ENCODE measurements around the gene LRTM2. TPM values are rescaled to one million over a fixed set of nuclear protein-coding genes. Genes with fewer than 3 reads are reported as not detected.

Gene LRTM2
- not detected in 2 replicates for total RNA-seq (2014; rRNA removed; shearing (Covaris generic))

- no peak for DNase-seq (ENCODE audit: low spot score)
Measured at GRCh38 chr12:1820191-1820895, at the start of gene LRTM2. TSS of gene LRTM2 (plus strand) at chr12:1820565. CDS start at chr12:1828149, 7,584 bp downstream.

GRCh38 chr12:1773937-1774655, 46.3 kb upstream of the LRTM2 start:
- no peak for DNase-seq (ENCODE audit: low spot score)

GRCh38 chr12:1776170-1776921, 44.0 kb upstream of the LRTM2 start:
- DNase-seq (ENCODE audit: low spot score), result peak; percentile 60

GRCh38 chr12:1777798-1778197, 42.6 kb upstream of the LRTM2 start:
- no peak for DNase-seq (ENCODE audit: low spot score)

- DNase-seq (ENCODE audit: low spot score), result no peak
Measured at GRCh38 chr12:1778911-1779310, 41.5 kb upstream of the LRTM2 start.

- no peak for DNase-seq (ENCODE audit: low spot score)
Measured at GRCh38 chr12:1779783-1780182, 40.6 kb upstream of the LRTM2 start.

GRCh38 chr12:1781772-1782171, 38.6 kb upstream of the LRTM2 start:
- no peak for DNase-seq (ENCODE audit: low spot score)

- DNase-seq (ENCODE audit: low spot score), result no peak
Measured at GRCh38 chr12:1782215-1782614, 38.1 kb upstream of the LRTM2 start.

GRCh38 chr12:1787714-1788113, 32.7 kb upstream of the LRTM2 start:
- no peak for DNase-seq (ENCODE audit: low spot score)

GRCh38 chr12:1790444-1790843, 29.9 kb upstream of the LRTM2 start:
- DNase-seq (ENCODE audit: low spot score), result no peak

- peak; percentile 21 for DNase-seq (ENCODE audit: low spot score)
Measured at GRCh38 chr12:1791104-1791841, 29.1 kb upstream of the LRTM2 start.

- DNase-seq (ENCODE audit: low spot score), result no peak
Measured at GRCh38 chr12:1792406-1792805, 28.0 kb upstream of the LRTM2 start.

GRCh38 chr12:1793426-1794210, 26.7 kb upstream of the LRTM2 start:
- no peak for DNase-seq (ENCODE audit: low spot score)

GRCh38 chr12:1794440-1795090, 25.8 kb upstream of the LRTM2 start:
- no peak for DNase-seq (ENCODE audit: low spot score)

GRCh38 chr12:1795221-1795784, 25.1 kb upstream of the LRTM2 start:
- no peak for DNase-seq (ENCODE audit: low spot score)

- DNase-seq (ENCODE audit: low spot score), result peak; percentile 53
Measured at GRCh38 chr12:1795785-1796514, 24.4 kb upstream of the LRTM2 start.

- no peak for DNase-seq (ENCODE audit: low spot score)
Measured at GRCh38 chr12:1796515-1797010, 23.8 kb upstream of the LRTM2 start.

- DNase-seq (ENCODE audit: low spot score), result no peak
Measured at GRCh38 chr12:1797011-1797901, 23.1 kb upstream of the LRTM2 start.
